CD14-positive monocyte (primary cell): ENCODE measurements around the gene KIAA1614. TPM values are rescaled to one million over a fixed set of nuclear protein-coding genes. Genes with fewer than 3 reads are reported as not detected.

Experiments used
- DNase-seq, 3 donors: peaks; one replicate each; pipeline ENCODE4 v3.0.0-alpha.2; 2011 to 2022
- H2AFZ ChIP-seq: 2 replicates; pipeline ENCODE4 v1.6.0; 2012; ENCODE audit warnings: mild to moderate bottlenecking, low read depth, low read length, inconsistent platforms; ENCODE audit not compliant: insufficient read depth, poor library complexity, severe bottlenecking
- H3K27ac ChIP-seq, 2 donors: 1 replicate in 1 of 2; 2 replicates in 1 of 2; pipeline ENCODE4 v1.5.1; 2012 to 2013; ENCODE audit warnings: low read length in 2 of 2, control low read depth in 1 of 2, inconsistent platforms in 1 of 2, low read depth in 1 of 2, mild to moderate bottlenecking in 1 of 2
- H3K27me3 ChIP-seq, 2 donors: one replicate each; pipeline versions ENCODE4 v1.6.0 to v1.6.1; 2011 to 2013; ENCODE audit warnings: low read length in 2 of 2; ENCODE audit not compliant: control insufficient read depth in 2 of 2, insufficient read depth in 2 of 2
- H3K36me3 ChIP-seq, 2 donors: replicated peaks in 1 of 2; 1 replicate in 1 of 2; 2 replicates in 1 of 2; pipeline versions ENCODE4 v1.5.1 to v1.6.1; 2012 to 2013; ENCODE audit warnings: low read length in 2 of 2, control low read depth in 1 of 2, inconsistent platforms in 1 of 2, mild to moderate bottlenecking in 1 of 2; ENCODE audit not compliant: insufficient read depth in 2 of 2, control insufficient read depth in 1 of 2
- H3K4me1 ChIP-seq, 2 donors: 1 replicate in 1 of 2; 2 replicates in 1 of 2; pipeline versions ENCODE4 v1.5.1 to v1.6.1; 2012 to 2013; ENCODE audit warnings: low read length in 2 of 2, control low read depth in 1 of 2, inconsistent platforms in 1 of 2, mild to moderate bottlenecking in 1 of 2, moderate library complexity in 1 of 2; ENCODE audit not compliant: insufficient read depth in 2 of 2, control insufficient read depth in 1 of 2
- H3K4me2 ChIP-seq: replicated peaks from 2 replicates; pipeline ENCODE3; 2012; ENCODE audit warnings: low read length, moderate library complexity, mild to moderate bottlenecking; ENCODE audit not compliant: poor library complexity, severe bottlenecking; ENCODE audit errors: extremely low read depth
- H3K4me3 ChIP-seq, 3 experiments: fragments of 200-600 bp in 1 of 3; sonication (generic) in 1 of 3; replicated peaks in 1 of 3; 1 replicate in 2 of 3; 2 replicates in 1 of 3; pipeline ENCODE4 v1.5.1; 2011 to 2013; ENCODE audit warnings: low read length in 3 of 3, mild to moderate bottlenecking in 3 of 3, control low read depth in 2 of 3, low read depth in 2 of 3, inconsistent platforms in 1 of 3, moderate library complexity in 1 of 3
- H3K79me2 ChIP-seq: 2 replicates; pipeline ENCODE4 v1.6.0; 2012; ENCODE audit warnings: mild to moderate bottlenecking, control low read depth, inconsistent platforms, low read length, moderate library complexity; ENCODE audit not compliant: insufficient read depth
- H3K9ac ChIP-seq: 2 replicates; pipeline ENCODE4 v1.6.0; 2017; ENCODE audit warnings: low read length, mild to moderate bottlenecking; ENCODE audit not compliant: insufficient read depth, poor library complexity, severe bottlenecking
- H3K9me3 ChIP-seq, 2 donors: replicated peaks in 1 of 2; 1 replicate in 1 of 2; 2 replicates in 1 of 2; pipeline versions ENCODE4 v1.5.1 to v1.6.1; 2012 to 2013; ENCODE audit warnings: low read length in 2 of 2, control low read depth in 1 of 2; ENCODE audit not compliant: control insufficient read depth in 1 of 2, insufficient read depth in 1 of 2
- H4K20me1 ChIP-seq: 2 replicates; pipeline ENCODE4 v1.6.0; 2012; ENCODE audit warnings: mild to moderate bottlenecking, low read length, control low read depth, moderate library complexity; ENCODE audit not compliant: insufficient read depth
- H3K27ac Mint-ChIP-seq, 7 donors: one replicate each; pipeline ENCODE4 v1.8.0; 2020; ENCODE audit warnings: mild to moderate bottlenecking in 7 of 7, mixed read lengths in 7 of 7, moderate library complexity in 6 of 7, inconsistent platforms in 2 of 7
- H3K27me3 Mint-ChIP-seq, 3 donors: one replicate each; pipeline ENCODE4 v1.8.0; 2021 to 2022; ENCODE audit warnings: low read depth in 3 of 3, mild to moderate bottlenecking in 3 of 3, mixed read lengths in 3 of 3, moderate library complexity in 3 of 3, inconsistent platforms in 1 of 3
- H3K36me3 Mint-ChIP-seq, 2 donors: one replicate each; pipeline ENCODE4 v1.8.0; 2020; ENCODE audit warnings: mixed read lengths in 2 of 2, inconsistent platforms in 1 of 2, mild to moderate bottlenecking in 1 of 2
- H3K4me1 Mint-ChIP-seq: one replicate; pipeline ENCODE4 v1.8.0; 2020; ENCODE audit warnings: mild to moderate bottlenecking, mixed read lengths
- H3K4me3 Mint-ChIP-seq, 2 donors: one replicate each; pipeline ENCODE4 v1.8.0; 2020; ENCODE audit warnings: mild to moderate bottlenecking in 2 of 2, mixed read lengths in 2 of 2, moderate library complexity in 1 of 2
- H3K9me3 Mint-ChIP-seq, 7 donors: one replicate each; pipeline ENCODE4 v1.8.0; 2020 to 2022; ENCODE audit warnings: mixed read lengths in 7 of 7, mild to moderate bottlenecking in 6 of 7, moderate library complexity in 6 of 7, inconsistent platforms in 2 of 7
- CTCF ChIP-seq: fragments of 200-600 bp; IDR thresholded peaks from one replicate; pipeline ENCODE4 v1.8.0; 2022; ENCODE audit warnings: antibody characterized with exemption, mild to moderate bottlenecking
- WGBS: methylation state at CpG from one replicate; pipeline ENCODE4 v1.1.5; 2013; ENCODE audit warnings: missing lambda C conversion rate; ENCODE audit not compliant: insufficient coverage; 5-methylcytosine and 5-hydroxymethylcytosine counted together
- intact Hi-C, 2 donors: fragments of 100-400 bp; cut with micrococcal nuclease; formaldehyde crosslinking; loops; one replicate each; pipeline versions ENCODE4 v1.15.0 to v1.15.1; 2023
- polyA plus RNA-seq, 3 donors: library from polyadenylated mRNA; depleted of rRNA in 1 of 3; unstranded in 2 of 3; stranded (reverse) in 1 of 3; fragments of 300-500 nt in 2 of 3; fragments of >200 nt in 1 of 3; fragmentation: Illumina TruSeq in 2 of 3; gene quantifications; 1 replicate in 2 of 3; 2 replicates in 1 of 3; pipeline ENCODE4 v1.2.3, GENCODE V29; 2012 to 2021

The KIAA1614 gene
- polyA plus RNA-seq, 3 donors: 0.08 TPM; not detected in 2

GRCh38 chr1:180997843-180998504 is 85.3 kb downstream of the KIAA1614 start:
- no peaks in the 10 kb centered on the region for H3K4me1 ChIP-seq
- H4K20me1 ChIP-seq: peaks cover 97% of the 10 kb centered on the region
- H3K27me3 ChIP-seq: no peaks in the 10 kb centered on the region
- intact Hi-C loops: no loop called here
- 0% methylated on average over 2 of the region's 4 CpGs for WGBS
- no peak overlapping the region for H3K27ac ChIP-seq
- no peak overlapping the region for H3K4me3 ChIP-seq
- H3K79me2 ChIP-seq: no peaks in the 10 kb centered on the region
- no peak for DNase-seq
- Mint-ChIP-seq H3K4me1 (peaks cover 2% of the 10 kb centered on the region), H3K4me3 (no peak overlapping the region), H3K27me3 (no peaks in the 10 kb centered on the region), H3K36me3 (peaks cover 59 to 70% of the 10 kb centered on the region in 2 donors), H3K27ac (peak overlapping the region in 3 of 7 donors; percentile 16 to 66 (median 54)), H3K9me3 (no peaks in the 10 kb centered on the region)
- no peaks in the 10 kb centered on the region for H3K9me3 ChIP-seq
- no peak overlapping the region for H3K9ac ChIP-seq
- peaks cover 63 to 96% of the 10 kb centered on the region in 2 donors for H3K36me3 ChIP-seq
- H3K4me2 ChIP-seq: no peak overlapping the region
- H2AFZ ChIP-seq: no peak overlapping the region
- no peak for TF ChIP-seq CTCF

Other genes starting within 250 kb of the KIAA1614 start
- gene STX6, start 110.0 kb downstream of the KIAA1614 start, polyA plus RNA-seq: 10 to 100 TPM; 10.5 to 17.8 (median 14.4) TPM
- gene MR1, start 121.1 kb downstream of the KIAA1614 start, polyA plus RNA-seq: 10 to 100 TPM; 17.7 to 46.9 (median 40.9) TPM
- gene IER5, start 175.8 kb downstream of the KIAA1614 start, polyA plus RNA-seq: 100 to 1,000 TPM in 1 of 3 donors, 10 to 100 TPM in 2; 13.7 to 110 (median 29.0) TPM